Ascending aorta (tissue), 2 donors: ENCODE measurements around the gene ZNF462. TPM values are rescaled to one million over a fixed set of nuclear protein-coding genes. Genes with fewer than 3 reads are reported as not detected.

ENCODE experiments used
- DNase-seq, 2 donors: peaks; one replicate each; pipeline ENCODE4 v3.0.0-alpha.2; 2019; ENCODE audit warnings: low spot score in 2 of 2
- H3K27ac ChIP-seq, 2 donors: fragments of 200-600 bp; sonication (generic); one replicate each; pipeline ENCODE4 v1.5.1; 2016 to 2017; ENCODE audit warnings: mild to moderate bottlenecking in 1 of 2
- H3K27me3 ChIP-seq: fragments of 200-600 bp; sonication (generic); one replicate; pipeline ENCODE4 v1.5.1; 2017
- H3K36me3 ChIP-seq, 2 donors: fragments of 200-600 bp; sonication (generic); one replicate each; pipeline ENCODE4 v1.5.1; 2016
- H3K4me1 ChIP-seq, 2 donors: fragments of 200-600 bp; sonication (generic); one replicate each; pipeline ENCODE4 v1.5.1; 2016 to 2017; ENCODE audit warnings: mild to moderate bottlenecking in 1 of 2
- H3K4me3 ChIP-seq, 2 donors: fragments of 200-600 bp; sonication (generic); one replicate each; pipeline ENCODE4 v1.5.1; 2016 to 2017; ENCODE audit warnings: mild to moderate bottlenecking in 1 of 2
- H3K9me3 ChIP-seq, 2 donors: fragments of 200-600 bp; sonication (generic); one replicate each; pipeline ENCODE4 v1.5.1; 2016
- CTCF ChIP-seq, 3 experiments: fragments of 200-600 bp in 2 of 3; fragments of 450-650 bp in 1 of 3; sonication (generic) in 2 of 3; IDR thresholded peaks; one replicate each; pipeline ENCODE4 v1.5.1; 2016 to 2019; ENCODE audit warnings: antibody characterized with exemption in 3 of 3, mild to moderate bottlenecking in 1 of 3, moderate library complexity in 1 of 3
- intact Hi-C: fragments of 100-400 bp; cut with DNase I; formaldehyde crosslinking; loops from one replicate; pipeline ENCODE4 v1.15.1; 2023
- total RNA-seq: library from RNA; depleted of rRNA; stranded (reverse); fragments of >200 nt; gene quantifications from one replicate; pipeline ENCODE4 v1.1.0, GENCODE V29; 2016

The ZNF462 gene
- total RNA-seq, 1 donor from 2014 or later: 8.8 TPM

- no peak for TF ChIP-seq CTCF (IDR thresholded peaks at IDR 0.05)
- intact Hi-C loops: no loop called here
- Histone ChIP-seq H3K27me3 (no peaks in the 10 kb centered on the region), H3K27ac (peak overlapping the region in 1 of 2 donors; percentile 12), H3K4me1 (no peaks in the 10 kb centered on the region), H3K9me3 (no peaks in the 10 kb centered on the region), H3K36me3 (peaks cover 0 to 24% of the 10 kb centered on the region in 2 donors), H3K4me3 (no peak overlapping the region)
- no peak for DNase-seq
Measured at GRCh38 chr9:106920701-106921283, 57.8 kb downstream of the ZNF462 start.

GRCh38 chr9:106921341-106921899 is 58.5 kb downstream of the ZNF462 start:
- Histone ChIP-seq H3K4me3 (no peak overlapping the region), H3K4me1 (no peaks in the 10 kb centered on the region), H3K27ac (peak overlapping the region in 1 of 2 donors; percentile 12), H3K27me3 (no peaks in the 10 kb centered on the region), H3K9me3 (no peaks in the 10 kb centered on the region), H3K36me3 (peaks cover 0 to 24% of the 10 kb centered on the region in 2 donors)
- intact Hi-C loops: no loop called here
- no peak for DNase-seq
- TF ChIP-seq CTCF (IDR thresholded peaks at IDR 0.05): no peak

GRCh38 chr9:106922026-106922425 is 59.1 kb downstream of the ZNF462 start:
- no peak for TF ChIP-seq CTCF (IDR thresholded peaks at IDR 0.05)
- no peak for DNase-seq
- H3K4me3 ChIP-seq: no peak overlapping the region
- H3K4me1 ChIP-seq: no peaks in the 10 kb centered on the region
- no peak overlapping the region for H3K27ac ChIP-seq
- no peaks in the 10 kb centered on the region for H3K9me3 ChIP-seq
- H3K27me3 ChIP-seq: no peaks in the 10 kb centered on the region
- peaks cover 0 to 26% of the 10 kb centered on the region in 2 donors for H3K36me3 ChIP-seq
- intact Hi-C loops: no loop called here

- H3K4me3 ChIP-seq: no peak overlapping the region
- H3K27me3 ChIP-seq: no peaks in the 10 kb centered on the region
- intact Hi-C loops: no loop called here
- no peak overlapping the region for H3K27ac ChIP-seq
- H3K36me3 ChIP-seq: peaks cover 0 to 37% of the 10 kb centered on the region in 2 donors
- TF ChIP-seq CTCF (IDR thresholded peaks at IDR 0.05): no peak
- DNase-seq: no peak
- no peaks in the 10 kb centered on the region for H3K4me1 ChIP-seq
- H3K9me3 ChIP-seq: no peaks in the 10 kb centered on the region
Measured at GRCh38 chr9:106925392-106925791, 62.4 kb downstream of the ZNF462 start.

GRCh38 chr9:106927916-106928315 is 65.0 kb downstream of the ZNF462 start:
- Histone ChIP-seq H3K4me3 (no peak overlapping the region), H3K36me3 (peaks cover 0 to 51% of the 10 kb centered on the region in 2 donors), H3K4me1 (no peaks in the 10 kb centered on the region), H3K27ac (no peak overlapping the region), H3K27me3 (no peaks in the 10 kb centered on the region), H3K9me3 (no peaks in the 10 kb centered on the region)
- DNase-seq: no peak
- TF ChIP-seq CTCF (IDR thresholded peaks at IDR 0.05): no peak
- intact Hi-C loops: no loop called here
